NCI-H510A treated with DMSO at 0.1 percent for 48 hours (cell line): ENCODE results near the gene ZNF575.
"Not testable (repeated sequence)": the region's sequence is repeated elsewhere in the genome, so short reads cannot be mapped to it uniquely, and the experiment has no call there.

ENCODE experiments used
- DNase-seq: peaks from one replicate; lab custom pipeline; 2025; lab: John Stamatoyannopoulos, UW

Gene ZNF575

GRCh38 chr19:43544077-43544476, 11.1 kb downstream of the ZNF575 start:
- DNase-seq, result no peak

GRCh38 chr19:43545276-43545675, 12.3 kb downstream of the ZNF575 start:
- DNase-seq, result no peak

- DNase-seq, result no peak
Observed at GRCh38 chr19:43545981-43546380, 13.0 kb downstream of the ZNF575 start.

- no peak for DNase-seq
Observed at GRCh38 chr19:43546581-43546980, 13.6 kb downstream of the ZNF575 start.

GRCh38 chr19:43547926-43548325, 14.9 kb downstream of the ZNF575 start:
- not testable (repeated sequence) for DNase-seq

- no peak for DNase-seq
Observed at GRCh38 chr19:43548706-43549105, 15.7 kb downstream of the ZNF575 start.

- DNase-seq, result no peak
Observed at GRCh38 chr19:43551399-43552197, 18.6 kb downstream of the ZNF575 start.

GRCh38 chr19:43552198-43552450, 19.1 kb downstream of the ZNF575 start:
- no peak for DNase-seq

GRCh38 chr19:43552616-43553015, 19.6 kb downstream of the ZNF575 start:
- no peak for DNase-seq

GRCh38 chr19:43553656-43554055, 20.7 kb downstream of the ZNF575 start:
- DNase-seq, result no peak

GRCh38 chr19:43554317-43554895, 21.4 kb downstream of the ZNF575 start:
- DNase-seq, result no peak

GRCh38 chr19:43555185-43555770, 22.3 kb downstream of the ZNF575 start:
- peak; percentile 56 for DNase-seq

GRCh38 chr19:43560687-43561086, 27.7 kb downstream of the ZNF575 start:
- DNase-seq, result no peak

- no peak for DNase-seq
Observed at GRCh38 chr19:43561139-43561970, 28.4 kb downstream of the ZNF575 start.

- no peak for DNase-seq
Observed at GRCh38 chr19:43562226-43562697, 29.3 kb downstream of the ZNF575 start.

- DNase-seq, result peak; percentile 41
Observed at GRCh38 chr19:43562698-43563241, 29.8 kb downstream of the ZNF575 start.

GRCh38 chr19:43563816-43564457, 30.9 kb downstream of the ZNF575 start:
- no peak for DNase-seq

- DNase-seq, result no peak
Observed at GRCh38 chr19:43564800-43565199, 31.8 kb downstream of the ZNF575 start.

GRCh38 chr19:43569657-43570056, 36.7 kb downstream of the ZNF575 start:
- no peak for DNase-seq

GRCh38 chr19:43570174-43570791, 37.3 kb downstream of the ZNF575 start:
- DNase-seq, result peak; percentile 57

- DNase-seq, result peak; percentile 37
Observed at GRCh38 chr19:43572171-43572588, 39.2 kb downstream of the ZNF575 start.
